NCI-H1048 (cell line): ENCODE results near the gene OR52A5.

Source experiments
- DNase-seq: peaks from one replicate; lab custom pipeline; 2025; lab: John Stamatoyannopoulos, UW

Gene OR52A5

GRCh38 chr11:5115339-5115738, 22.8 kb downstream of the OR52A5 start:
- no peak for DNase-seq

GRCh38 chr11:5107285-5107684, 30.9 kb downstream of the OR52A5 start:
- no peak for DNase-seq

- DNase-seq = no peak
Observed at GRCh38 chr11:5103066-5103465, 35.1 kb downstream of the OR52A5 start.

- DNase-seq = no peak
Observed at GRCh38 chr11:5102246-5102645, 35.9 kb downstream of the OR52A5 start.

GRCh38 chr11:5096011-5096410, 42.1 kb downstream of the OR52A5 start:
- no peak for DNase-seq

- DNase-seq = no peak
Observed at GRCh38 chr11:5092821-5093585, 45.2 kb downstream of the OR52A5 start.

- DNase-seq = no peak
Observed at GRCh38 chr11:5090668-5091067, 47.5 kb downstream of the OR52A5 start.

GRCh38 chr11:5088556-5088955, 49.6 kb downstream of the OR52A5 start:
- no peak for DNase-seq

GRCh38 chr11:5083602-5084001, 54.6 kb downstream of the OR52A5 start:
- no peak for DNase-seq

GRCh38 chr11:5081405-5081804, 56.8 kb downstream of the OR52A5 start:
- no peak for DNase-seq
